A549 (cell line): Measurements from ENCODE around the gene IQSEC3. TPM values are rescaled to one million over a fixed set of nuclear protein-coding genes. Genes with fewer than 3 reads are reported as not detected.

Source experiments
- ATAC-seq, 2 experiments: fragments of 200-7000 bp in 1 of 2; fragments of >200 bp in 1 of 2; cut with Nextera tagmentation in 1 of 2; cut with Tn5 transposase in 1 of 2; 3 replicates each; pipeline versions ENCODE4 v1.8.0 to v1.9.1; 2018 to 2020; ENCODE audit warnings: mild to moderate bottlenecking in 1 of 2, moderate library complexity in 1 of 2
- CTCF ChIA-PET: fragments of 300-600 bp; sonication (Branson Sonifier 250); formaldehyde crosslinking; extraction: SDS; loops from one replicate; lab custom pipeline; 2021; ENCODE audit warnings: antibody characterized with exemption, inconsistent platforms; lab: Yijun Ruan, JAX
- POLR2A ChIA-PET: fragments of 350-600 bp; formaldehyde crosslinking; extraction: SDS; loops from one replicate; lab custom pipeline; 2021; ENCODE audit warnings: antibody characterized with exemption, inconsistent platforms; lab: Yijun Ruan, JAX
- DNase-seq, 2 experiments: peaks; one replicate each; pipeline versions ENCODE4 v3.0.0 to v3.0.0-alpha.2; 2011 to 2016; ENCODE audit warnings: low read depth in 1 of 2, low spot score in 1 of 2
- FAIRE-seq: peaks from 2 replicates; lab custom pipeline; 2011; peaks lifted over from hg19 to GRCh38; lab: Jason Lieb, UNC
- H3K27ac ChIP-seq, 2 experiments: fragments of >200 bp; sonication (Bioruptor Twin); formaldehyde crosslinking; 3 replicates each; pipeline ENCODE4 v1.5.1; 2016 to 2017
- H3K4me1 ChIP-seq: fragments of >200 bp; sonication (Bioruptor Twin); formaldehyde crosslinking; 3 replicates; pipeline ENCODE4 v1.6.1; 2016
- H3K4me2 ChIP-seq: fragments of >200 bp; sonication (Bioruptor Twin); formaldehyde crosslinking; 3 replicates; pipeline ENCODE4 v1.6.1; 2016
- H3K4me3 ChIP-seq: fragments of >200 bp; sonication (Bioruptor Twin); formaldehyde crosslinking; 3 replicates; pipeline ENCODE4 v1.5.1; 2016
- H3K9me3 ChIP-seq: fragments of >200 bp; sonication (Bioruptor Twin); formaldehyde crosslinking; 3 replicates; pipeline ENCODE4 v1.6.1; 2016
- BCL3 ChIP-seq: fragments of >200 bp; sonication (Bioruptor Twin); formaldehyde crosslinking; IDR thresholded peaks from 3 replicates; pipeline ENCODE4 v1.6.1; 2016
- CBX8 ChIP-seq: fragments of 200-600 bp; sonication (generic); IDR thresholded peaks from 2 replicates; pipeline ENCODE4 v1.6.1; 2016
- CHD4 ChIP-seq: fragments of 200-600 bp; sonication (generic); IDR thresholded peaks from 2 replicates; pipeline ENCODE4 v1.6.1; 2016; ENCODE audit warnings: antibody characterized with exemption, mild to moderate bottlenecking, borderline replicate concordance
- CTCF ChIP-seq: fragments of >200 bp; sonication (Bioruptor Twin); formaldehyde crosslinking; IDR thresholded peaks from 3 replicates; pipeline ENCODE4 v1.5.1; 2016
- ESRRA ChIP-seq: fragments of 150-350 bp; IDR thresholded peaks from 2 replicates; pipeline ENCODE4 v1.6.1; 2014; ENCODE audit warnings: mild to moderate bottlenecking, low read length, borderline replicate concordance
- GATA3 ChIP-seq: IDR thresholded peaks from 2 replicates; pipeline ENCODE4 v1.6.1; 2012; ENCODE audit warnings: borderline replicate concordance
- HDAC2 ChIP-seq: fragments of 200-600 bp; sonication (generic); IDR thresholded peaks from 2 replicates; pipeline ENCODE4 v1.6.1; 2016
- HES2 ChIP-seq: fragments of >200 bp; sonication (Bioruptor Twin); formaldehyde crosslinking; IDR thresholded peaks from 2 replicates; pipeline ENCODE4 v1.6.1; 2016
- HEYL ChIP-seq: fragments of 250-450 bp; sonication (Bioruptor Pico); IDR thresholded peaks from 2 replicates; pipeline ENCODE4 v1.8.0; 2021; ENCODE audit warnings: mild to moderate bottlenecking, moderate library complexity
- HMGXB4 ChIP-seq: fragments of 250-450 bp; sonication (Bioruptor Pico); IDR thresholded peaks from 2 replicates; pipeline ENCODE4 v1.5.0; 2021; ENCODE audit warnings: mild to moderate bottlenecking, moderate library complexity, borderline replicate concordance
- HOXA7 ChIP-seq: fragments of 250-450 bp; sonication (Bioruptor Pico); IDR thresholded peaks from 2 replicates; pipeline ENCODE4 v1.5.0; 2020; ENCODE audit warnings: mild to moderate bottlenecking, moderate library complexity
- JUNB ChIP-seq: fragments of >200 bp; sonication (Bioruptor Twin); formaldehyde crosslinking; IDR thresholded peaks from 2 replicates; pipeline ENCODE4 v1.6.1; 2016
- KDM1A ChIP-seq: fragments of 200-600 bp; sonication (generic); IDR thresholded peaks from 2 replicates; pipeline ENCODE4 v1.6.1; 2016; ENCODE audit warnings: low read depth, mild to moderate bottlenecking
- KDM5A ChIP-seq: fragments of 200-600 bp; sonication (generic); IDR thresholded peaks from 2 replicates; pipeline ENCODE4 v1.6.1; 2016; ENCODE audit warnings: antibody characterized with exemption, mild to moderate bottlenecking
- MAX ChIP-seq: IDR thresholded peaks from 2 replicates; pipeline ENCODE4 v1.6.1; 2012
- MYC ChIP-seq: IDR thresholded peaks from 2 replicates; pipeline ENCODE4 v1.6.1; 2012; ENCODE audit warnings: mild to moderate bottlenecking, inconsistent platforms, low read length, improper control_type of control experiment, borderline replicate concordance
- NFE2L2 ChIP-seq: fragments of 150-350 bp; conservative IDR thresholded peaks from 2 replicates; pipeline ENCODE4 v1.6.1; 2014; ENCODE audit warnings: low read length
- PBX3 ChIP-seq: IDR thresholded peaks from 2 replicates; pipeline ENCODE4 v1.6.1; 2012
- PHF8 ChIP-seq: fragments of 200-600 bp; sonication (generic); IDR thresholded peaks from 2 replicates; pipeline ENCODE4 v1.6.1; 2016; ENCODE audit warnings: low read depth, mild to moderate bottlenecking, antibody characterized with exemption, moderate library complexity, borderline replicate concordance
- ZC3H11A ChIP-seq: fragments of 450-650 bp; IDR thresholded peaks from 2 replicates; pipeline ENCODE4 v1.6.1; 2014; ENCODE audit warnings: antibody characterized with exemption, mild to moderate bottlenecking
- WGBS: methylation state at CpG from one replicate; pipeline ENCODE4 v1.1.6; 2017; ENCODE audit errors: missing lambda C conversion rate; 5-methylcytosine and 5-hydroxymethylcytosine counted together
- polyA plus RNA-seq, 4 experiments: library from polyadenylated mRNA; depleted of rRNA in 3 of 4; stranded (reverse); fragments of >200 nt; fragmentation: RNase III in 1 of 4; extraction: RNeasy Plus Mini Kit Qiagen cat#74134 plus additional on column Dnase treatment in 1 of 4; gene quantifications; 2 replicates in 3 of 4; 3 replicates in 1 of 4; pipeline ENCODE4 v1.2.3, GENCODE V29; 2011 to 2017

Gene IQSEC3
- polyA plus RNA-seq, 2 of the 4 experiments (the other 2 are of a cell fraction): not detected

- ChIA-PET CTCF (interaction anchor here (0.9 to 1.4 kb wide), 5 partner anchors 9 to 89 kb away, joined by 3 to 7 read pairs (median 4); no protein-coding TSS in a partner anchor), POLR2A (no interaction called here)
- peak; percentile 17; the same call in 1 of the 3 replicates for TF ChIP-seq CTCF
- TF ChIP-seq MAX: peak; percentile 39; the same call in 1 of the 2 replicates
- TF ChIP-seq BCL3: no peak
- H3K4me3 ChIP-seq: peak overlapping the region; percentile 93
- DNase-seq: peak; percentile 26 to 53
- peak; percentile 69 to 87 for ATAC-seq
- 8% methylated on average over 37 of the region's 84 CpGs for WGBS
- peak overlapping the region; percentile 74 to 84 for H3K27ac ChIP-seq
- H3K9me3 ChIP-seq: no peaks in the 10 kb centered on the region
- peak overlapping the region; percentile 99 for H3K4me2 ChIP-seq
- peaks cover 10% of the 10 kb centered on the region; the same call in 2 of the 3 replicates for H3K4me1 ChIP-seq
- no peak for FAIRE-seq
Measured at GRCh38 chr12:203462-204260, 137.1 kb downstream of the IQSEC3 start.

GRCh38 chr12:204261-204678 is 137.7 kb downstream of the IQSEC3 start:
- FAIRE-seq (no peak), DNase-seq (no peak), ATAC-seq (no peak)
- Histone ChIP-seq H3K9me3 (no peaks in the 10 kb centered on the region), H3K4me3 (peak overlapping the region; percentile 93), H3K4me1 (peaks cover 10% of the 10 kb centered on the region; the same call in 2 of the 3 replicates), H3K27ac (peak overlapping the region in 1 of 2 experiments; percentile 84; a peak in 4 of 6 replicates), H3K4me2 (peak overlapping the region; percentile 99)
- TF ChIP-seq MYC (no peak), CBX8 (no peak), JUNB (no peak), HMGXB4 (CRISPR knock-in tag) (no peak), NFE2L2 (no peak), KDM1A (no peak), KDM5A (no peak), MAX (no peak), PBX3 (no peak), ESRRA (no peak), ZC3H11A (no peak), HOXA7 (CRISPR knock-in tag) (no peak), HES2 (no peak), HDAC2 (no peak), PHF8 (no peak), GATA3 (no peak), CHD4 (no peak), HEYL (CRISPR knock-in tag) (no peak)
- ChIA-PET POLR2A (no interaction called here), CTCF (interaction anchor here (1.1 to 1.4 kb wide), 4 partner anchors 8 to 45 kb away, joined by 3 to 7 read pairs (median 4); no protein-coding TSS in a partner anchor)
- WGBS: 83% methylated on average over 11 of the region's 11 CpGs
